ENCODE data around the gene DEFB118.

DNA sequence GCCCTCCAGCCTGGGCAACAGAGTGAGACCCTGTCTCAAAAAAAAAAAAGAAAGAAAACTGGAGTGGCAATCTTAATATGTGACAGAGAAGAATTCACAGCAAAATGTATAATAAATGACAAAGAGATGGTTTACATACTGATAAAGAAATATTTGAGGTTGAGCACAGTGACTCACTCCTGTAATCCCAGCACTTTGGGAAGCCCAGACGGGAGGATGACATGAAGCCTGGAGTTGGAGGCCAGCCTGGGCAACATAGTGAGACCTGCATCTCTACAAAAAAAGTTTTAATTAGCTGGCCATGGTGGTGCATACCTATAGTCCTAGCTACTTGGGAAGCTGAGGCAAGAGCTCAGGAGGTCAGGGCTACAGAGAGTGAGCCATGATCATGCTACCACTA lies 12.4 kb upstream of the DEFB118 start:
- TF ChIP-seq POLR2AphosphoS5 (IDR thresholded peaks at IDR 0.05; ENCODE audit: low read length) (no peak), CTCF (IDR thresholded peaks at IDR 0.05 in 2 of 3, conservative IDR thresholded peaks at IDR 0.05 in 1 of 3; ENCODE audit: control insufficient read depth in 2 of 3, extremely low read depth in 1 of 3, insufficient read depth in 1 of 3, low read depth in 3 of 3, low read length in 3 of 3) (no peak), SIN3A (IDR thresholded peaks at IDR 0.05; ENCODE audit: low read depth, low read length) (no peak), EZH2 (IDR thresholded peaks at IDR 0.05; ENCODE audit: borderline replicate concordance, control insufficient read depth, low read depth, low read length) (no peak), EP300 (IDR thresholded peaks at IDR 0.05; ENCODE audit: borderline replicate concordance in 1 of 2, control insufficient read depth in 1 of 2, low read depth in 2 of 2, low read length in 2 of 2) (no peak), NFYB (IDR thresholded peaks at IDR 0.05; ENCODE audit: insufficient read depth, low read depth, low read length) (no peak), CEBPB (IDR thresholded peaks at IDR 0.05; ENCODE audit: borderline replicate concordance in 1 of 2, low read depth in 2 of 2, low read length in 2 of 2) (no peak)
- TF ChIP-seq, protein P1, sequence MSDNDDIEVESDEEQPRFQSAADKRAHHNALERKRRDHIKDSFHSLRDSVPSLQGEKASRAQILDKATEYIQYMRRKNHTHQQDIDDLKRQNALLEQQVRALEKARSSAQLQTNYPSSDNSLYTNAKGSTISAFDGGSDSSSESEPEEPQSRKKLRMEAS (IDR thresholded peaks at IDR 0.05; ENCODE audit: low read depth, low read length): no peak

All from GM12878 (cell line).